Right atrium auricular region (tissue), 2 donors: Measurements from ENCODE around the gene GBX1. TPM values are rescaled to one million over a fixed set of nuclear protein-coding genes. Genes with fewer than 3 reads are reported as not detected.

Source experiments
- DNase-seq: peaks from one replicate; pipeline ENCODE4 v3.0.0-alpha.2; 2019; ENCODE audit warnings: low spot score
- H3K27ac ChIP-seq, 2 donors: fragments of 200-600 bp; sonication (generic); 1 replicate in 1 of 2; 2 replicates in 1 of 2; pipeline ENCODE4 v1.5.1; 2016 to 2019
- H3K27me3 ChIP-seq, 2 donors: fragments of 200-600 bp; sonication (generic); one replicate each; pipeline versions ENCODE4 v1.5.1 to v1.6.0; 2017 to 2019
- H3K36me3 ChIP-seq: fragments of 200-600 bp; sonication (generic); one replicate; pipeline ENCODE4 v1.5.1; 2016
- H3K4me1 ChIP-seq, 2 donors: fragments of 200-600 bp; sonication (generic); one replicate each; pipeline versions ENCODE4 v1.5.1 to v1.6.0; 2017 to 2019
- H3K4me3 ChIP-seq, 2 donors: fragments of 200-600 bp; sonication (generic); 1 replicate in 1 of 2; 2 replicates in 1 of 2; pipeline ENCODE4 v1.5.1; 2017 to 2019; ENCODE audit warnings: mild to moderate bottlenecking in 1 of 2, moderate library complexity in 1 of 2
- H3K9me3 ChIP-seq, 2 donors: fragments of 200-600 bp; sonication (generic); one replicate each; pipeline ENCODE4 v1.5.1; 2019
- CTCF ChIP-seq, 2 donors: fragments of 200-600 bp; sonication (generic); IDR thresholded peaks; one replicate each; pipeline ENCODE4 v1.5.1; 2019; ENCODE audit warnings: antibody characterized with exemption in 2 of 2
- total RNA-seq, 2 donors: library from RNA; depleted of rRNA; stranded (reverse); fragments of >200 nt; gene quantifications; one replicate each; pipeline ENCODE4 v1.1.0, GENCODE V29; 2016

The GBX1 gene
- total RNA-seq, 2 donors from 2014 or later: not detected

GRCh38 chr7:151148319-151149259, 18.9 kb downstream of the GBX1 start:
- H3K27ac ChIP-seq: no peak overlapping the region
- H3K27me3 ChIP-seq: no peaks in the 10 kb centered on the region
- no peaks in the 10 kb centered on the region for H3K9me3 ChIP-seq
- no peak for TF ChIP-seq CTCF (IDR thresholded peaks at IDR 0.05)
- H3K36me3 ChIP-seq: peaks cover 4% of the 10 kb centered on the region
- DNase-seq: no peak
- H3K4me3 ChIP-seq: no peak overlapping the region
- peaks cover 0 to 1% of the 10 kb centered on the region in 2 donors for H3K4me1 ChIP-seq

- Histone ChIP-seq H3K36me3 (peaks cover 18% of the 10 kb centered on the region), H3K9me3 (no peaks in the 10 kb centered on the region), H3K27me3 (no peaks in the 10 kb centered on the region), H3K4me1 (peaks cover 0 to 15% of the 10 kb centered on the region in 2 donors), H3K4me3 (no peak overlapping the region), H3K27ac (no peak overlapping the region)
- DNase-seq: no peak
- no peak for TF ChIP-seq CTCF (IDR thresholded peaks at IDR 0.05)
These were observed 20.7 kb downstream of the GBX1 start for GRCh38 chr7:151146761-151147160.

- DNase-seq: no peak
- no peak for TF ChIP-seq CTCF (IDR thresholded peaks at IDR 0.05)
- no peak overlapping the region for H3K27ac ChIP-seq
- no peaks in the 10 kb centered on the region for H3K9me3 ChIP-seq
- no peaks in the 10 kb centered on the region for H3K27me3 ChIP-seq
- H3K4me3 ChIP-seq: no peak overlapping the region
- H3K4me1 ChIP-seq: peaks cover 0 to 15% of the 10 kb centered on the region in 2 donors
- peaks cover 26% of the 10 kb centered on the region for H3K36me3 ChIP-seq
These were observed 23.1 kb downstream of the GBX1 start for GRCh38 chr7:151144387-151144786.

GRCh38 chr7:151143261-151144015, 24.1 kb downstream of the GBX1 start:
- H3K4me1 ChIP-seq: peaks cover 0 to 17% of the 10 kb centered on the region in 2 donors
- no peak for DNase-seq
- H3K27me3 ChIP-seq: no peaks in the 10 kb centered on the region
- TF ChIP-seq CTCF (IDR thresholded peaks at IDR 0.05): no peak
- H3K36me3 ChIP-seq: peaks cover 27% of the 10 kb centered on the region
- H3K4me3 ChIP-seq: no peak overlapping the region
- H3K27ac ChIP-seq: no peak overlapping the region
- H3K9me3 ChIP-seq: no peaks in the 10 kb centered on the region

- DNase-seq: no peak
- Histone ChIP-seq H3K36me3 (peaks cover 31% of the 10 kb centered on the region), H3K4me3 (no peak overlapping the region), H3K4me1 (peaks cover 0 to 25% of the 10 kb centered on the region in 2 donors), H3K27me3 (no peaks in the 10 kb centered on the region), H3K27ac (no peak overlapping the region), H3K9me3 (no peaks in the 10 kb centered on the region)
- TF ChIP-seq CTCF (IDR thresholded peaks at IDR 0.05): no peak
These were observed 24.8 kb downstream of the GBX1 start for GRCh38 chr7:151142686-151143040.
